GM21619 (cell line): ENCODE measurements around the gene MUC4.
"Not testable (repeated sequence)": the region's sequence is repeated elsewhere in the genome, so short reads cannot be mapped to it uniquely, and the experiment has no call there.

Source experiments
- ATAC-seq: cut with Tn5 transposase; IDR thresholded peaks from one replicate; pipeline ENCODE4 v1.9.1; 2021; ENCODE audit not compliant: unreplicated experiment

MUC4 gene

GRCh38 chr3:195718477-195718984 is 93.2 kb downstream of the MUC4 start:
- no peak for ATAC-seq

- ATAC-seq, result no peak
Measured at GRCh38 chr3:195717852-195718476, 93.8 kb downstream of the MUC4 start.

- no peak for ATAC-seq
Measured at GRCh38 chr3:195717416-195717815, 94.3 kb downstream of the MUC4 start.

- ATAC-seq, result no peak
Measured at GRCh38 chr3:195715583-195716266, 96.0 kb downstream of the MUC4 start.

GRCh38 chr3:195715134-195715533 is 96.6 kb downstream of the MUC4 start:
- no peak for ATAC-seq

GRCh38 chr3:195714380-195715011 is 97.2 kb downstream of the MUC4 start:
- no peak for ATAC-seq

GRCh38 chr3:195713150-195713549 is 98.6 kb downstream of the MUC4 start:
- ATAC-seq, result not testable (repeated sequence)

GRCh38 chr3:195712535-195712910 is 99.2 kb downstream of the MUC4 start:
- not testable (repeated sequence) for ATAC-seq

GRCh38 chr3:195711813-195712534 is 99.8 kb downstream of the MUC4 start:
- ATAC-seq, result no peak

- not testable (repeated sequence) for ATAC-seq
Measured at GRCh38 chr3:195711091-195711812, 100.5 kb downstream of the MUC4 start.

- ATAC-seq, result not testable (repeated sequence)
Measured at GRCh38 chr3:195710126-195710905, 101.4 kb downstream of the MUC4 start.

- ATAC-seq, result no peak
Measured at GRCh38 chr3:195709676-195710085, 102.0 kb downstream of the MUC4 start.

- ATAC-seq, result no peak
Measured at GRCh38 chr3:195708626-195709481, 102.9 kb downstream of the MUC4 start.

GRCh38 chr3:195708061-195708460 is 103.7 kb downstream of the MUC4 start:
- no peak for ATAC-seq

GRCh38 chr3:195705081-195705991 is 106.4 kb downstream of the MUC4 start:
- no peak for ATAC-seq

- ATAC-seq, result no peak
Measured at GRCh38 chr3:195704433-195704999, 107.2 kb downstream of the MUC4 start.

GRCh38 chr3:195703776-195704175 is 108.0 kb downstream of the MUC4 start:
- no peak for ATAC-seq
